HG03097 (cell line): ENCODE results near the gene DST.

Source experiments
- ATAC-seq: cut with Tn5 transposase; IDR thresholded peaks from one replicate; pipeline ENCODE4 v1.9.1; 2021; ENCODE audit not compliant: unreplicated experiment, low FRiP score

The DST gene

GRCh38 chr6:56540232-56541029, 102.3 kb downstream of the DST start:
- ATAC-seq = no peak

- no peak for ATAC-seq
These were observed 103.1 kb downstream of the DST start for GRCh38 chr6:56539527-56540105.

- ATAC-seq = no peak
These were observed 103.8 kb downstream of the DST start for GRCh38 chr6:56538851-56539250.

- ATAC-seq = no peak
These were observed 105.4 kb downstream of the DST start for GRCh38 chr6:56537223-56537770.

GRCh38 chr6:56536536-56536935, 106.2 kb downstream of the DST start:
- no peak for ATAC-seq

- ATAC-seq = no peak
These were observed 107.1 kb downstream of the DST start for GRCh38 chr6:56535626-56536025.

GRCh38 chr6:56534680-56535419, 107.8 kb downstream of the DST start:
- ATAC-seq = no peak

- ATAC-seq = no peak
These were observed 109.7 kb downstream of the DST start for GRCh38 chr6:56532766-56533551.

- ATAC-seq = no peak
These were observed 110.7 kb downstream of the DST start for GRCh38 chr6:56531839-56532595.

- no peak for ATAC-seq
These were observed 113.0 kb downstream of the DST start for GRCh38 chr6:56529594-56530191.

- ATAC-seq = no peak
These were observed 114.3 kb downstream of the DST start for GRCh38 chr6:56528412-56528841.

- ATAC-seq = no peak
These were observed 114.8 kb downstream of the DST start for GRCh38 chr6:56527934-56528333.

- no peak for ATAC-seq
These were observed 115.7 kb downstream of the DST start for GRCh38 chr6:56526860-56527544.

- no peak for ATAC-seq
These were observed 116.5 kb downstream of the DST start for GRCh38 chr6:56525974-56526789.

GRCh38 chr6:56524891-56525703, 117.6 kb downstream of the DST start:
- no peak for ATAC-seq

GRCh38 chr6:56522495-56523270, 120.0 kb downstream of the DST start:
- no peak for ATAC-seq
